GM23338 (cell line): ENCODE results near the gene CAMTA1. TPM values are rescaled to one million over a fixed set of nuclear protein-coding genes. Genes with fewer than 3 reads are reported as not detected.

Experiments
- ATAC-seq: fragments of 200-7000 bp; cut with Tn5 transposase; 3 replicates; pipeline ENCODE4 v1.9.1; 2020
- DNase-seq: peaks from one replicate; pipeline ENCODE4 v3.0.0-alpha.2; 2015; ENCODE audit warnings: low spot score
- H2AFZ ChIP-seq: fragments of 200-600 bp; sonication (generic); 2 replicates; pipeline ENCODE4 v1.8.0; 2016; ENCODE audit warnings: antibody characterized with exemption, mild to moderate bottlenecking, moderate library complexity
- H3F3A ChIP-seq: fragments of 200-600 bp; sonication (generic); replicated peaks from 2 replicates; pipeline ENCODE4 v1.8.0; 2017; ENCODE audit warnings: antibody characterized with exemption, mixed run types, low read depth
- H3K27ac ChIP-seq: fragments of 200-600 bp; sonication (generic); 2 replicates; pipeline ENCODE4 v1.6.1; 2016; ENCODE audit warnings: low read depth
- H3K27me3 ChIP-seq: fragments of 200-600 bp; sonication (generic); 2 replicates; pipeline ENCODE4 v1.8.0; 2016; ENCODE audit warnings: mild to moderate bottlenecking, mixed run types, moderate library complexity; ENCODE audit not compliant: insufficient read depth
- H3K36me3 ChIP-seq: fragments of 200-600 bp; sonication (generic); 2 replicates; pipeline ENCODE4 v1.8.0; 2016; ENCODE audit warnings: mild to moderate bottlenecking; ENCODE audit not compliant: insufficient read depth
- H3K4me1 ChIP-seq: fragments of 200-600 bp; sonication (generic); 2 replicates; pipeline ENCODE4 v1.8.0; 2016; ENCODE audit warnings: mild to moderate bottlenecking, moderate library complexity; ENCODE audit not compliant: insufficient read depth
- H3K4me2 ChIP-seq: fragments of 200-600 bp; sonication (generic); 2 replicates; pipeline ENCODE4 v1.7.1; 2017; ENCODE audit warnings: mixed run types
- H3K4me3 ChIP-seq: fragments of 200-600 bp; sonication (generic); 2 replicates; pipeline ENCODE4 v1.6.1; 2016; ENCODE audit warnings: mixed run types
- H3K79me2 ChIP-seq: fragments of 200-600 bp; sonication (generic); replicated peaks from 2 replicates; pipeline ENCODE4 v1.8.0; 2017; ENCODE audit warnings: mild to moderate bottlenecking; ENCODE audit not compliant: insufficient read depth
- H3K9me2 ChIP-seq: fragments of 200-600 bp; sonication (generic); 2 replicates; pipeline ENCODE4 v1.8.0; 2017; ENCODE audit not compliant: insufficient read depth
- H4K20me1 ChIP-seq: fragments of 200-600 bp; sonication (generic); replicated peaks from 2 replicates; pipeline ENCODE4 v1.8.0; 2017; ENCODE audit warnings: mild to moderate bottlenecking; ENCODE audit not compliant: insufficient read depth
- H3K27ac Mint-ChIP-seq: 2 replicates; pipeline ENCODE4 v1.8.0; 2020; ENCODE audit warnings: inconsistent platforms, mild to moderate bottlenecking, moderate library complexity, mixed read lengths
- H3K27me3 Mint-ChIP-seq: 3 replicates; pipeline ENCODE4 v1.8.0; 2022; ENCODE audit warnings: low read depth, mild to moderate bottlenecking, moderate library complexity, mixed read lengths, inconsistent platforms; ENCODE audit not compliant: insufficient read depth, poor library complexity
- H3K36me3 Mint-ChIP-seq: 3 replicates; pipeline ENCODE4 v1.8.0; 2021; ENCODE audit warnings: low read depth, mild to moderate bottlenecking, inconsistent platforms, moderate library complexity, mixed read lengths
- H3K4me1 Mint-ChIP-seq: 3 replicates; pipeline ENCODE4 v1.8.0; 2020; ENCODE audit warnings: mild to moderate bottlenecking, inconsistent platforms, mixed read lengths
- H3K4me3 Mint-ChIP-seq: 3 replicates; pipeline ENCODE4 v1.8.0; 2021; ENCODE audit warnings: moderate library complexity, mild to moderate bottlenecking, inconsistent platforms, mixed read lengths
- H3K9me3 Mint-ChIP-seq: 3 replicates; pipeline ENCODE4 v1.8.0; 2020; ENCODE audit warnings: moderate library complexity, mild to moderate bottlenecking, inconsistent platforms, mixed read lengths
- CREB1 ChIP-seq: fragments of 250-450 bp; sonication (Bioruptor Pico); IDR thresholded peaks from 2 replicates; pipeline ENCODE4 v1.5.0; 2020; ENCODE audit warnings: low read depth, mild to moderate bottlenecking, moderate library complexity
- CTCF ChIP-seq, 2 experiments: fragments of 200-600 bp in 1 of 2; sonication (generic) in 1 of 2; conservative IDR thresholded peaks; 2 replicates each; pipeline versions ENCODE4 v1.5.1 to v1.6.1; 2016 to 2017; ENCODE audit warnings: antibody characterized with exemption in 2 of 2, low read depth in 2 of 2, mild to moderate bottlenecking in 2 of 2, moderate library complexity in 1 of 2
- ETS1 ChIP-seq: IDR thresholded peaks from 2 replicates; pipeline ENCODE4 v1.6.1; 2016; ENCODE audit warnings: antibody characterized with exemption
- EZH2 ChIP-seq: fragments of 200-600 bp; sonication (generic); IDR thresholded peaks from one replicate; pipeline ENCODE4 v1.8.0; 2017; ENCODE audit warnings: antibody characterized with exemption, mild to moderate bottlenecking, low read depth; ENCODE audit not compliant: unreplicated experiment
- EZH2phosphoT487 ChIP-seq: fragments of 200-600 bp; sonication (generic); IDR thresholded peaks from one replicate; pipeline ENCODE4 v1.8.1; 2018; ENCODE audit warnings: antibody characterized with exemption; ENCODE audit not compliant: unreplicated experiment
- JUNB ChIP-seq: IDR thresholded peaks from one replicate; pipeline ENCODE4 v1.6.1; 2016; ENCODE audit warnings: antibody characterized with exemption; ENCODE audit not compliant: unreplicated experiment
- NANOG ChIP-seq: IDR thresholded peaks from 2 replicates; pipeline ENCODE4 v1.6.1; 2016; ENCODE audit warnings: antibody characterized with exemption, borderline replicate concordance
- POLR2AphosphoS5 ChIP-seq: IDR thresholded peaks from 2 replicates; pipeline ENCODE4 v1.6.1; 2016; ENCODE audit warnings: antibody characterized with exemption, low read depth
- REST ChIP-seq: IDR thresholded peaks from one replicate; pipeline ENCODE4 v1.6.1; 2018; ENCODE audit warnings: antibody characterized with exemption; ENCODE audit not compliant: unreplicated experiment
- STAT1 ChIP-seq: IDR thresholded peaks from one replicate; pipeline ENCODE4 v1.6.1; 2016; ENCODE audit warnings: antibody characterized with exemption; ENCODE audit not compliant: unreplicated experiment
- ZNF114 ChIP-seq: fragments of 250-450 bp; sonication (Bioruptor Pico); IDR thresholded peaks from 2 replicates; pipeline ENCODE4 v1.5.0; 2020; ENCODE audit warnings: mild to moderate bottlenecking, moderate library complexity
- ZNF331 ChIP-seq: fragments of 250-450 bp; sonication (Bioruptor Pico); IDR thresholded peaks from 2 replicates; pipeline ENCODE4 v1.5.0; 2020; ENCODE audit warnings: low read depth, mild to moderate bottlenecking, moderate library complexity
- polyA plus RNA-seq: library from polyadenylated mRNA; unstranded; fragments of >200 nt; fragmentation: Nextera tagmentation; extraction: Ambion mirVana; gene quantifications from 2 replicates; pipeline ENCODE4 v1.2.1, GENCODE V29; 2016
- total RNA-seq: library from RNA; depleted of rRNA; stranded (reverse); fragments of >200 nt; shearing (Covaris generic); gene quantifications from 2 replicates; pipeline ENCODE4 v1.2.3, GENCODE V29; 2014
- TF ChIP-seq, protein P1 (sequence below): fragments of 250-450 bp; sonication (Bioruptor Pico); IDR thresholded peaks from 2 replicates; pipeline ENCODE4 v1.5.0; 2020; ENCODE audit warnings: mild to moderate bottlenecking, moderate library complexity

CAMTA1 gene
- total and polyA plus RNA-seq, 2 experiments from 2014 or later = 115 to 519 TPM

DNA sequence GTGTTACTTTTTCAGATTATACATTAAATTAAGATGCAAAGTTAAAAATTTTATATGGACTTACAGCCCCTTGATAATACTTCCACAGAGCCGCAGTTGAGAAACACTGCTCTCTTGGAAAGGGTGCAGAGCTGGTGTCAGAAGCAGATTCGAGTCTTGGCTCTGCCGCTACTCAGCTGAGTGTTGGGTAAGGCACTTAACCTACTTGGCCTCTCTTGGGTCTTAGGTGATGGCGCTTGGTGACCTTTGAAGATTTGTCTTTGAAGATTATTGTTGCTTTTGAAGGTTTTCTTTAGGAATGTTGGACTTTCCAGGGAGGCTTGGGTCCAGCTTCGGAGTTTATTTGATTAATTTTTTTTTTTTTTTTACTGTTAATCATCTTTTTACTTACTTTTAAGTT is 48.5 kb downstream of the CAMTA1 start:
- H3K4me3 Mint-ChIP-seq = no peak overlapping the region

More for the DNA sequence above, 48.5 kb downstream of the CAMTA1 start:
- no peak overlapping the region for H2AFZ ChIP-seq
- Mint-ChIP-seq H3K4me1 (peaks cover 7% of the 10 kb centered on the region; the same call in 2 of the 3 replicates), H3K27ac (no peak overlapping the region), H3K36me3 (peaks cover 15% of the 10 kb centered on the region; the same call in 2 of the 3 replicates), H3K9me3 (no peaks in the 10 kb centered on the region), H3K27me3 (peaks cover 4% of the 10 kb centered on the region)
- peaks cover 34% of the 10 kb centered on the region for H4K20me1 ChIP-seq
- H3K4me2 ChIP-seq = no peak overlapping the region
- no peaks in the 10 kb centered on the region for H3K27me3 ChIP-seq
- TF ChIP-seq ETS1 = no peak
- no peak for TF ChIP-seq POLR2AphosphoS5
- TF ChIP-seq ZNF331 (CRISPR knock-in tag) = no peak
- no peak for TF ChIP-seq ZNF114 (CRISPR knock-in tag)
- TF ChIP-seq, protein P1, sequence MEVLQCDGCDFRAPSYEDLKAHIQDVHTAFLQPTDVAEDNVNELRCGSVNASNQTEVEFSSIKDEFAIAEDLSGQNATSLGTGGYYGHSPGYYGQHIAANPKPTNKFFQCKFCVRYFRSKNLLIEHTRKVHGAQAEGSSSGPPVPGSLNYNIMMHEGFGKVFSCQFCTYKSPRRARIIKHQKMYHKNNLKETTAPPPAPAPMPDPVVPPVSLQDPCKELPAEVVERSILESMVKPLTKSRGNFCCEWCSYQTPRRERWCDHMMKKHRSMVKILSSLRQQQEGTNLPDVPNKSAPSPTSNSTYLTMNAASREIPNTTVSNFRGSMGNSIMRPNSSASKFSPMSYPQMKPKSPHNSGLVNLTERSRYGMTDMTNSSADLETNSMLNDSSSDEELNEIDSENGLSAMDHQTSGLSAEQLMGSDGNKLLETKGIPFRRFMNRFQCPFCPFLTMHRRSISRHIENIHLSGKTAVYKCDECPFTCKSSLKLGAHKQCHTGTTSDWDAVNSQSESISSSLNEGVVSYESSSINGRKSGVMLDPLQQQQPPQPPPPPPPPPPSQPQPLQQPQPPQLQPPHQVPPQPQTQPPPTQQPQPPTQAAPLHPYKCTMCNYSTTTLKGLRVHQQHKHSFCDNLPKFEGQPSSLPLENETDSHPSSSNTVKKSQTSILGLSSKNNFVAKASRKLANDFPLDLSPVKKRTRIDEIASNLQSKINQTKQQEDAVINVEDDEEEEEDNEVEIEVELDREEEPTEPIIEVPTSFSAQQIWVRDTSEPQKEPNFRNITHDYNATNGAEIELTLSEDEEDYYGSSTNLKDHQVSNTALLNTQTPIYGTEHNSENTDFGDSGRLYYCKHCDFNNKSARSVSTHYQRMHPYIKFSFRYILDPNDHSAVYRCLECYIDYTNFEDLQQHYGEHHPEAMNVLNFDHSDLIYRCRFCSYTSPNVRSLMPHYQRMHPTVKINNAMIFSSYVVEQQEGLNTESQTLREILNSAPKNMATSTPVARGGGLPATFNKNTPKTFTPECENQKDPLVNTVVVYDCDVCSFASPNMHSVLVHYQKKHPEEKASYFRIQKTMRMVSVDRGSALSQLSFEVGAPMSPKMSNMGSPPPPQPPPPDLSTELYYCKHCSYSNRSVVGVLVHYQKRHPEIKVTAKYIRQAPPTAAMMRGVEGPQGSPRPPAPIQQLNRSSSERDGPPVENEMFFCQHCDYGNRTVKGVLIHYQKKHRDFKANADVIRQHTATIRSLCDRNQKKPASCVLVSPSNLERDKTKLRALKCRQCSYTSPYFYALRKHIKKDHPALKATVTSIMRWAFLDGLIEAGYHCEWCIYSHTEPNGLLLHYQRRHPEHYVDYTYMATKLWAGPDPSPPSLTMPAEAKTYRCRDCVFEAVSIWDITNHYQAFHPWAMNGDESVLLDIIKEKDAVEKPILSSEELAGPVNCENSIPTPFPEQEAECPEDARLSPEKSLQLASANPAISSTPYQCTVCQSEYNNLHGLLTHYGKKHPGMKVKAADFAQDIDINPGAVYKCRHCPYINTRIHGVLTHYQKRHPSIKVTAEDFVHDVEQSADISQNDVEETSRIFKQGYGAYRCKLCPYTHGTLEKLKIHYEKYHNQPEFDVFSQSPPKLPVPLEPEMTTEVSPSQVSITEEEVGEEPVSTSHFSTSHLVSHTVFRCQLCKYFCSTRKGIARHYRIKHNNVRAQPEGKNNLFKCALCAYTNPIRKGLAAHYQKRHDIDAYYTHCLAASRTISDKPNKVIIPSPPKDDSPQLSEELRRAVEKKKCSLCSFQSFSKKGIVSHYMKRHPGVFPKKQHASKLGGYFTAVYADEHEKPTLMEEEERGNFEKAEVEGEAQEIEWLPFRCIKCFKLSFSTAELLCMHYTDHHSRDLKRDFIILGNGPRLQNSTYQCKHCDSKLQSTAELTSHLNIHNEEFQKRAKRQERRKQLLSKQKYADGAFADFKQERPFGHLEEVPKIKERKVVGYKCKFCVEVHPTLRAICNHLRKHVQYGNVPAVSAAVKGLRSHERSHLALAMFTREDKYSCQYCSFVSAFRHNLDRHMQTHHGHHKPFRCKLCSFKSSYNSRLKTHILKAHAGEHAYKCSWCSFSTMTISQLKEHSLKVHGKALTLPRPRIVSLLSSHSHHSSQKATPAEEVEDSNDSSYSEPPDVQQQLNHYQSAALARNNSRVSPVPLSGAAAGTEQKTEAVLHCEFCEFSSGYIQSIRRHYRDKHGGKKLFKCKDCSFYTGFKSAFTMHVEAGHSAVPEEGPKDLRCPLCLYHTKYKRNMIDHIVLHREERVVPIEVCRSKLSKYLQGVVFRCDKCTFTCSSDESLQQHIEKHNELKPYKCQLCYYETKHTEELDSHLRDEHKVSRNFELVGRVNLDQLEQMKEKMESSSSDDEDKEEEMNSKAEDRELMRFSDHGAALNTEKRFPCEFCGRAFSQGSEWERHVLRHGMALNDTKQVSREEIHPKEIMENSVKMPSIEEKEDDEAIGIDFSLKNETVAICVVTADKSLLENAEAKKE (CRISPR knock-in tag) = no peak
- TF ChIP-seq REST = no peak
- TF ChIP-seq JUNB = no peak
- TF ChIP-seq CREB1 (CRISPR knock-in tag) = no peak
- TF ChIP-seq EZH2phosphoT487 = no peak
- TF ChIP-seq EZH2 = no peak
- no peak for TF ChIP-seq CTCF (conservative IDR thresholded peaks at IDR 0.05; ENCODE audit: low read depth in 2 of 2)
- no peak for TF ChIP-seq NANOG
- no peak for TF ChIP-seq STAT1
- H3K9me2 ChIP-seq = no peaks in the 10 kb centered on the region
- H3K79me2 ChIP-seq = peaks cover 88% of the 10 kb centered on the region
- no peak overlapping the region for H3K4me3 ChIP-seq
- no peak overlapping the region for H3K27ac ChIP-seq
- ATAC-seq (no peak; the same call in 2 of the 3 replicates), DNase-seq (peak; percentile 26)
- H3F3A ChIP-seq = no peaks in the 10 kb centered on the region
- H3K36me3 ChIP-seq = no peaks in the 10 kb centered on the region
- H3K4me1 ChIP-seq = no peaks in the 10 kb centered on the region
